Activated CD4-positive, alpha-beta T cell treated with anti-CD3 and anti-CD28 coated beads, Interleukin-2, amount 50 U/mL, for 4 hours (primary cell): ENCODE measurements around the gene UCN2.

Source experiments
- DNase-seq, 2 experiments: peaks; one replicate each; pipeline ENCODE4 v3.0.0-alpha.2; 2020

Gene UCN2

DNA sequence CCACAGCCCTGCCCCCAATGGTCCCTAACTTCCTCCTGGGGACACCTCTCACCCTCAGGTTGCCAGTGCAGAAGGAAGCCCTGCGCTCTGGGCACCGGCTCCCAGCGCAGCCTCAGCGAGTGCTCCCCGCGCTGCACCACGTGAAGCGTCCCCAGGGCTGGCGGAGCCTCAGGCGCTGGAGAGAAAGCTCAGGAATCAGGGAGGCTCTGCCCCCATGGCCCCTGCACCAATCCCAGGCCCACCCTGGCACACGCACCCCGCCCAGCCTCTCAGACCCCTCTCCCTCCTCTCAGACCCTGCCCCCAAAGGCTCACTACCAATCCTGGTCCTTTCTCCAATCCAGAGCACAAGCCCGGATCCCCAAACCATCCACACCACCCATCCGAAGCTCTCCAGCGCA, 24.6 kb upstream of the UCN2 start:
- no peak for DNase-seq

DNA sequence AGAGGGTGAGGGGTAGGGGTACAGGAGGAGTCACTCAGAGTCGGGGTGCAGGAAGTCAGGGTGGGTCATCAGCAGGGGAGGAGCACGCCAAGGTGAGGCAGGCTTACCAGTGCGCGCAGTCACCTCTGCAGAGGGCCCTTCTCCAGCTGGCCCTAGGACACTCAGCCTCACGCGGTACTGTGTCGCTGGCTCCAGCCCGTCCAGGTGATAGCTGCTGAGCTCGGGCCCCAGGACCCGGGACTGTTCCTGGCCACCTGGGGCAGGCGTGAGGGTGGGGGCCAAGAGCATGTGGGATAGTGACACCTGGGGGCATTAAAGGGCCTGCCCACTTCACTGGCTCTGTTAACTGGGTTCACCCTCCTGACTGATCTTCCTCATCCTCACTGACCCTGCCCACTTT, 24.1 kb upstream of the UCN2 start:
- DNase-seq = no peak

- DNase-seq = no peak
Measured at GRCh38 chr3:48585411-48585810, 21.8 kb upstream of the UCN2 start.

DNA sequence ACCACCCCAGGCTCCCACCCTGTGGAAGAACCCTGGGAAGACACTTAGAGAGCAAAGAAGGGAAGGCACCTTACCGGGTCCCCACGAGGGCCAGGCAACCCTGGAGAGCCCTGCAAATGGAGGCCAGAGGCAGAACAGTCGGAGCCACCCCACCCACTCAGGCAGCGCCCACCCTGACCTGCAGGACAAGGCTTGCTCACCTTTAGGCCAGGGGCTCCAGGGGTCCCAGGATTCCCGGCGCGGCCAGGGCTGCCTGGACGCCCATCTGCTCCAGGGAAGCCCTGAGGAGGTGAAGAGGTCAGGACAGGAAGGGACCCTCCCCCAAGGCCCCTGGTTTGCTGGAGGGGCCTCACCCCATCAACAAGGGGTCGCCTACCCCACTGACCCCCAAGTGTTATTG, 21.3 kb upstream of the UCN2 start:
- DNase-seq = no peak

DNA sequence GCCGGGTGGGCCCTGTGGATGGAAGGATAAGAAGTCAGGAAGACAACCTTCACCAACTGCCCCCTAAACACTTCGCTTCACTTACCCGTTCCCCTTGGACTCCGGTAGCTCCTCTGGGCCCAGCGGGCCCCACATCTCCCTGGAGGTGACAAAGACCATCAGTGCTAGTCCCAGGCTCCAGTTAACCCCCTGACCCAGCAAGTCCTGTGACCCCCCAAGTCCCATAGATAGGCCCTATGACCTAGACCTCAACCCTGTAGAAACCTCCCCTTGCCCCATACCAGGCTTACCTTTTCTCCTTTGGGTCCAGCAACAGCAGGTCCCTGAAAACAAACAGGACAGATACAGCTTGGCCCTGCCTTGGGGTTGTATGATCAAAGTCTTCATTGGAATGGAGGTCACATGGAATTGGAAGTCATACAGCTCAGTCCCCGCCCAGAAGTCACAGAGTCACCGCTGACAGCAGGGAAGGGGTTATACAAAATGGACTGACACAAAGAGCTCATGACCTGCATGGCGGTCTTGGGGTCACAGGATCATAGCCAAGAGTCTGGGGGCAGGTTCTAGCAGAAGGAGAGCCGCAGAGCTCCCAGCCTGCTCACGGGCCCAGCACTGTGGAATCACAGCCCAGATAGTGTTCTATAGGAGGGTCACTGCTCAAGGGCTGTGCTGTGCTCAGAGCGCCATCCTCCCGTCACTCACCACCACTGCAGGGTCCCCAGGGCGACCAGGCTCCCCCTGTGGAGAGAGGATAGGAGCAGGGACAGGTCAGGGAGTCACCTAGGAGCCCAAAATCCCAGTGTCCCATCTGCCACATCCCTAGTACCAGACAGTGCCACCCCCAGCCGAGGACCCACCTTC, 18.3 kb upstream of the UCN2 start:
- no peak for DNase-seq

- DNase-seq = no peak
Measured at GRCh38 chr3:48576647-48577046, 13.1 kb upstream of the UCN2 start.

DNA sequence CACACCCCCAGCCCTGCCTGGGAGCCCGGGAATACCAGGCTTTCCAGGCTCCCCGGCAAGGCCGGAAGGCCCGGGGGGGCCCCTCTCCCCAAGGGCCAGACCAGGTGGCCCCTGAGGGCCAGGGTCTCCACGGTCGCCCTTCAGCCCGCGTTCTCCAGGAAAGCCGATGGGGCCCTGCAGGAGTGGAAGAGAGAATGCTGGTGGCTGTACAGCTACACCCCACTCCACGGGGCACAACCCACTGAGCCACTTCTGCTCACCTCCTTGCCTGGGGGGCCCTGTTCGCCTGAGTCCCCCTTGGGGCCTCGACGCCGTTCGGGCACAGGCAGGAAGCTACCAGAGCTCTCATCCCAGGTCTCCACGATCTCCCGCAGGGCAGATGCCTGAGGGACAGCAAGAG, 11.8 kb upstream of the UCN2 start:
- no peak for DNase-seq

GRCh38 chr3:48573973-48574585, 10.5 kb upstream of the UCN2 start:
- no peak for DNase-seq

GRCh38 chr3:48572517-48572916, 8.9 kb upstream of the UCN2 start:
- no peak for DNase-seq

DNA sequence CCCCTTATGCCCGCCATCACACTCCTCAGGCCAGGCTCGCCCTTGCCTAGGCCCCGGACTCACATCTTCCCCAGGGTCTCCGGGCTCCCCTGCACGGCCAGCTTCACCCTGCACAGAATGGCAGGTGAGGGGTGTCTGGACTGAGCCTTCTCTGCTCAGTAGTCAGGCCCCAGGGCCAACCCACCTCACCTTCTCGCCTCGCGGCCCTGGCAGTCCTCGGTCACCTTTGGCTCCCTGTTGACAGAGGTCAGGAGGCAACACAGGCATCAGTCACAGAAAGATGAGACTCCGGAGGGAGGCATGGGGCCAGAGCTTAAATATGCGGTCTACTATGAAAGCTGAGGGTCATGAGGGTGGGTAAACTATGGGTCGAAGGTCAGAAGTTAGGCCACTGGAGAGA, 8.4 kb upstream of the UCN2 start:
- no peak for DNase-seq

- DNase-seq = no peak
Measured at GRCh38 chr3:48569808-48570450, 6.3 kb upstream of the UCN2 start.

- DNase-seq = no peak
Measured at GRCh38 chr3:48569400-48569799, 5.8 kb upstream of the UCN2 start.

DNA sequence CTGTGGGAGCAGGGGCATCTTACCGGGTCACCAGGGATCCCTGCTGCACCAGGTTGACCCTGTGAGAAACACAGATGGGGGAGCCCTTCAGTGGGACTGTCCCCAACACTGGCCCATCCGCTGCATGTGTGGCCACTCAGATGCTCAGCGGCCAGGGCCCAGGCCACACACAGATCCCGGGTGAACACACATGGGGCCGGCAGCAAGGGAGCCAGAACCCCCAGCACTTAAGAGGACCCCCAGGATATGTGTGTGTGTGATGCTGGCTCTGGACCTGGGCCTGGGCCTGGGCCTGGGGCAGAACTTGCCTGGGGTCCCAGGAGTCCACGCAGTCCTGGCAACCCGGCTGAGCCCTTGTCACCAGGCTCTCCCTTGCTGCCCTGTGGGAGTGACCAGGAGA, 4.9 kb upstream of the UCN2 start:
- no peak for DNase-seq

- DNase-seq = no peak
Measured at GRCh38 chr3:48567500-48567899, 3.9 kb upstream of the UCN2 start.

- no peak for DNase-seq
Measured at GRCh38 chr3:48567090-48567489, 3.5 kb upstream of the UCN2 start.

- no peak for DNase-seq
Measured at GRCh38 chr3:48566401-48566760, 2.8 kb upstream of the UCN2 start.

DNA sequence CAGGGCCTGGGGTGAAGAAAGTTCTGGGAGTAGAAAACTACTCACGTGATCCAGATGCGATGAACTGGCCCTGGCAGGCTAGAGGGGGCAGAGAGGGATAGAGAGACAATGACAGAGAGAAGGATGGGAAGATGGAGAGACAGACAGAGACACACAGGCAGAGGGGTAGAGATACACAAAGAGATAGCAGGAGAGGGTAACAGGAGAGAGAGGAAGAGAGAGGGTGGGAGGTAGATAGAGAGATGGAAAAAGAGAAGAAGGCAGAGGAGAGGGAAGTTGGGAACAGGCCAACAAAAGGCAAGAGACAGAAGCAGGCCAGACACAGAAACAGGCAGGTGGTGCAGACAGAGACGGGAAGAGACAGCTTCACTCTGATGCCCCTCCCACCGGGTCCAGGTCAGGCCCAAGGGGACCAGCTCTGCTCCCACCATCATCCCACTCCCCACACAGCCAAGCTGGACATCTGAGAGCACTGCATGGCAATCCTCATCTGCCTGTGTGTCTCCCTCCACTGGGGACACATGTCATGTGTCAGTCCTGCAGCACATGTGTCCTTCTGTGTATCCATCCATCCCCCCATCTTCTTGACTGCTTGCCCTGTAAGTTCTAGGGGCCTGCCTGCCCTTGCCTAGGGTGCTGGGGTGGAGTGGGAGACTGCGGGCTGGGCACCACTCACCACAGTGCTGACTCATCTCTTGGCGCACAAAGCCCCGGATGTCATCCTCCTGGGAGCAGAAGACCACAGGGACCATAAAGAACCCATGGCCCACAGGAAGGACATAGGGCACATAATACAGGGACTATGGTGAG, 2.2 kb upstream of the UCN2 start:
- no peak for DNase-seq

- DNase-seq = no peak
Measured at GRCh38 chr3:48565186-48565585, 1.6 kb upstream of the UCN2 start.

DNA sequence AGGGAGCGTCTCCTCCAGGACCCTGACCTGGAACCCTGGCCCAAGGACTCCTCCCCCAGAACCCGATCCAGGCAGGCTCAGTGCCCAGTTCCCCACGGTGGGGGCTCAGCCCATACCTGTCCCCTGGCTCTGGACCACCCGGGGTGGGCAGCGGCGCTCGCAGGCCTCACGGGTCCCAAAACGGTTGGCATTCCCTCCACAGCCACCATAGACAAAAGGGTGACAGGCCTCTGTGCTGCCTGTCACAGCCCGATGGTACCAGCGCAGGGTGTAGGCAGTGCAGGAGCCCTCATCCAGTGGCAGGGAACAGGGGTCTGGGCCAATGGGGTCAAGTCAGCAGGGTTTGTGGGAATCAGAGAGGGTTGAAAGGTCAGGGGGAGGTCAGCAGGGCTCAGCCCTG, 1.1 kb upstream of the UCN2 start:
- no peak for DNase-seq

DNA sequence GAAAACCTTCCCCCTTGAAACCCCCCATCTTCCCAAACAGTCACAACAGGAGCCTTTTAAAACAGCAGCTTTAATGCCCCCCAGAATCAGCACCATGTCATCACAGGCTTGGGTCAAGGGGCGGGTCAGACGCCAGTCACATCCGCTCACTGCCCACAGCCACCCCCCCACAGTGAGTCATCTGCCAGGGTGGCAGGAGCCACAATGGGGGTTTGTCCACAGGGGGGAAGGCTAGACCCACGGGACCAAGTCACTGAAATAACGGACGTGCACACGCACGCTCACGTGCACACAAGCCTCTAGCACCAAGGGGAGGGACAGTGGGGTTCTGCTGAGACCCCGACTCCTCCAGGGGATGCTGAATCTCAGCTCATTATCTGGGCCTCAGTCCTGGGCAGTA, 441 bp upstream of the UCN2 start:
- DNase-seq = no peak

DNA sequence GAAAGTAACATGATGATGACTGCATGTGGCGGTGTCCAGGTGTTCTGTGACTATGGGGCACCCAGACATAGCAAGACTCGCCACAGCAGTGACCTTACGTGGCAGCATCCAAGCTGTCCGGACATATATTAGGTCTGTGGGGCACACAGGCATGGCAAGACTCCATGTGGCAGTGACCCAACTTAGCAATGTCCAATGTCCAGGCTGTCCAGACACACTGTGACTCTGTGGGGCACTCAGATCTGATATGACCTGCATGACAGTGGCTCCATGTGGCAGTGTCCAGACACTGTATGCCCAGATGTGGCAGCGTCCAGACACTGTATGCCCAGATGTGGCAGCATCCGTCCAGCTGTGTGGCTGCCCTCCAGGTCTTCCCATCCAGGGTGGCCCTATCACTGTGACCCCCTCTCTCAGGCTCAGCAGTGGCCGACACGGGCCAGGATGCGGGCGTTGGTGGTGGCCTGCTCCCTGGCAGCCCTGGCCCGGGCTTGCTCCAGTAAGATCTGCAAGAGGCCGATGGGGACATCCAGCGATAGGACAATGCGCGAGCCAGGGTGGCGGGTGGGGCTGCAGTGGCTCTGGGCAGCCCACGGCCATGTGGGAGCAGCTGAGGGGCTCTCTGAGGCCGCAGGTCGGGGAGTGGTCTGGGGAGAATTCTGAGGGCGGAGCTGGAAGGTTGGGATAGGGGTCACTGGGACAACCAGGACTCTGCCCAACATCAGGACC, 1.1 kb downstream of the UCN2 start:
- DNase-seq = no peak

DNA sequence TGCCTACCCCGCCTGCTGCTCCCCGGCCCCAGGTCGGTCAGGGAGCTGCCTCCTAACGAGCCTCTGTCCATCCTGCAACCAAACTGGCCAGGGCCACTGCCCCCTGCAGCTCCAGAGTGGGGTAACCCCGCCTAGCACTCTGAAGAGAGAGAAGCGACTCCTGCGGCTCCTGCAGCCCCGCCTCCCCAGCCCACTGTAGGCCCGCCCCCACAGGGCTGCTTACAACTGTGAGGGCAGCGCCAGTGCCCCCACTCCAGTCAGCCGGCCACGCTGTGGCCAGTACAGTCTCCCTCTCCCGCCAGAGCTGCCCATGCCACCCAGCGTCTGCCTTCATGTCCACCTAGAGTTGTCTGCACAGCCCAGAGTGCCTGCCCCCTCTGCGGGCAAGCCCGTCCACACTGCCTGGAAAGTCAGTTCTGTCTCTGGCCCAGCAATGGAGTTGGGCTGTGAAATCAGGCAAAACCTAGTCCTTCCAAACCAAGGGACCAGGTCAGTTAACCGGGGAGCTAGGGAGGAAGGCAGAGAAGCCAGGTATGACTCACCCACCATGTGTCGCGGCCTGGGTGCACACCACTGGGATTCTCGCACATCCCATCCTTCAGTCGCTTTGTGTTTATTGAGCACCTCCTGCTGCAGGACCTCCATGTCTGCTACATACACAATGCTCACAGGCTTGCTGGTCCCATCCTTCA, 2.4 kb downstream of the UCN2 start:
- DNase-seq = no peak
